Endothelial cell of umbilical vein (primary cell): ENCODE measurements around the gene KDM4B. TPM values are rescaled to one million over a fixed set of nuclear protein-coding genes. Genes with fewer than 3 reads are reported as not detected.

Experiments
- BruUV-seq: library from RNA; stranded (reverse); fragments of 400-500 nt; replicated peaks from 2 replicates; lab custom pipeline; 2021; lab: Mats Ljungman, UMichigan
- CTCF ChIA-PET: fragments of 300-600, 350-600 bp; sonication (Branson Sonifier 250); formaldehyde crosslinking; loops from one replicate; lab custom pipeline; 2021; ENCODE audit warnings: antibody characterized with exemption, inconsistent platforms; lab: Charles Lee
- POLR2A ChIA-PET: fragments of 300-600, 350-600 bp; sonication (Branson Sonifier 250); formaldehyde crosslinking; loops from one replicate; lab custom pipeline; 2021; ENCODE audit warnings: antibody characterized with exemption, inconsistent platforms; lab: Charles Lee
- DNase-seq: peaks from one replicate; pipeline ENCODE4 v3.0.0-alpha.2; 2011; ENCODE audit warnings: low read depth, low spot score
- FAIRE-seq: peaks from 2 replicates; lab custom pipeline; 2011; peaks lifted over from hg19 to GRCh38; lab: Jason Lieb, UNC
- H2AFZ ChIP-seq: 2 replicates; pipeline ENCODE4 v1.6.0; 2012; ENCODE audit warnings: low read depth, low read length, control low read depth, inconsistent platforms
- H3K27ac ChIP-seq: 2 replicates; pipeline ENCODE4 v1.5.1; 2011; ENCODE audit warnings: low read depth, mild to moderate bottlenecking, control low read depth, low read length, moderate library complexity; ENCODE audit not compliant: insufficient read depth
- H3K27me3 ChIP-seq, 2 experiments: 2 replicates each; pipeline versions ENCODE4 v1.6.0 to v1.6.1; 2011; ENCODE audit warnings: low read length in 2 of 2, mixed read lengths in 1 of 2; ENCODE audit not compliant: control insufficient read depth in 2 of 2, insufficient read depth in 2 of 2
- H3K36me3 ChIP-seq, 2 experiments: 2 replicates in 1 of 2; 3 replicates in 1 of 2; pipeline ENCODE4 v1.5.1; 2011; ENCODE audit warnings: low read length in 2 of 2, mild to moderate bottlenecking in 1 of 2, moderate library complexity in 1 of 2; ENCODE audit not compliant: control insufficient read depth in 2 of 2, insufficient read depth in 2 of 2; ENCODE audit errors: extremely low read depth in 1 of 2
- H3K4me1 ChIP-seq: 3 replicates; pipeline ENCODE4 v1.5.1; 2011; ENCODE audit warnings: mild to moderate bottlenecking, low read length; ENCODE audit not compliant: control insufficient read depth, insufficient read depth; ENCODE audit errors: extremely low read depth
- H3K4me2 ChIP-seq: 2 replicates; pipeline ENCODE4 v1.6.1; 2011; ENCODE audit warnings: low read length, control low read depth, mixed read lengths; ENCODE audit not compliant: insufficient read depth
- H3K4me3 ChIP-seq, 3 experiments: fragments of 200-600 bp in 1 of 3; sonication (generic), shearing (Covaris generic) in 1 of 3; replicated peaks in 1 of 3; 2 replicates each; pipeline ENCODE4 v1.5.1; 2011 to 2016; ENCODE audit warnings: control low read depth in 3 of 3, low read length in 3 of 3, mild to moderate bottlenecking in 2 of 3, inconsistent platforms in 1 of 3, low read depth in 1 of 3, moderate library complexity in 1 of 3; ENCODE audit not compliant: insufficient read depth in 1 of 3
- H3K79me2 ChIP-seq: 2 replicates; pipeline ENCODE4 v1.6.0; 2012; ENCODE audit warnings: low read length, inconsistent platforms; ENCODE audit not compliant: control insufficient read depth, insufficient read depth
- H3K9ac ChIP-seq: replicated peaks from 2 replicates; pipeline ENCODE3; 2011; ENCODE audit warnings: low read length, control low read depth; ENCODE audit not compliant: insufficient read depth; ENCODE audit errors: extremely low read depth
- H3K9me1 ChIP-seq: replicated peaks from 3 replicates; pipeline ENCODE4 v1.6.0; 2011; ENCODE audit warnings: mild to moderate bottlenecking, low read length; ENCODE audit not compliant: control insufficient read depth, insufficient read depth; ENCODE audit errors: extremely low read depth
- H3K9me3 ChIP-seq: replicated peaks from 2 replicates; pipeline ENCODE4 v1.5.1; 2012; ENCODE audit warnings: low read length, inconsistent platforms; ENCODE audit not compliant: control insufficient read depth, insufficient read depth
- H4K20me1 ChIP-seq: replicated peaks from 2 replicates; pipeline ENCODE3; 2011; ENCODE audit warnings: mild to moderate bottlenecking, low read length; ENCODE audit not compliant: control insufficient read depth, insufficient read depth; ENCODE audit errors: extremely low read depth
- EZH2 ChIP-seq: IDR thresholded peaks from 2 replicates; pipeline ENCODE4 v1.6.1; 2012; ENCODE audit warnings: borderline replicate concordance, low read depth, mild to moderate bottlenecking, moderate library complexity, low read length, inconsistent platforms; ENCODE audit not compliant: severe bottlenecking
- FOS ChIP-seq: IDR thresholded peaks from 2 replicates; pipeline ENCODE4 v1.6.1; 2011; ENCODE audit warnings: mild to moderate bottlenecking, low read length, moderate library complexity, borderline replicate concordance; ENCODE audit not compliant: insufficient read depth
- GATA2 ChIP-seq: IDR thresholded peaks from 2 replicates; pipeline ENCODE4 v1.7.0; 2011; ENCODE audit warnings: low read depth, mild to moderate bottlenecking, moderate library complexity, mixed read lengths, low read length; ENCODE audit not compliant: insufficient read length, insufficient read depth
- JUN ChIP-seq: IDR thresholded peaks from 2 replicates; pipeline ENCODE4 v1.6.1; 2011; ENCODE audit warnings: borderline replicate concordance, low read depth; ENCODE audit not compliant: insufficient read length, insufficient read depth
- MYC ChIP-seq: IDR thresholded peaks from one replicate; pipeline ENCODE4 v1.6.1; 2011; ENCODE audit warnings: mild to moderate bottlenecking, low read depth, low read length
- POLR2A ChIP-seq: IDR thresholded peaks from 2 replicates; pipeline ENCODE4 v1.6.1; 2012; ENCODE audit warnings: low read depth, mild to moderate bottlenecking, control low read depth, low read length
- POLR2AphosphoS5 ChIP-seq: IDR thresholded peaks from 2 replicates; pipeline ENCODE4 v1.6.1; 2012; ENCODE audit warnings: low read depth, mild to moderate bottlenecking, control low read depth, low read length, moderate library complexity; ENCODE audit not compliant: insufficient read depth
- dilution Hi-C: fragments of 300-500 bp; cut with MboI; formaldehyde crosslinking; loops from one replicate; pipeline ENCODE4 v1.15.0; 2019; ENCODE audit warnings: low sequenced_read_pairs; ENCODE audit not compliant: extremely low pct_ligation_motif_present
- intact Hi-C: fragments of 100-400 bp; cut with micrococcal nuclease; formaldehyde crosslinking; loops from one replicate; pipeline ENCODE4 v1.10.0; 2022
- polyA plus RNA-seq, 4 experiments: library from polyadenylated mRNA; depleted of rRNA in 3 of 4; stranded (reverse) in 3 of 4; unstranded in 1 of 4; fragments of >200 nt; gene quantifications; 2 replicates each; pipeline versions ENCODE4 v1.2.1 to v1.2.3, GENCODE V29; 2011 to 2012; ENCODE audit warnings: missing spikeins in 1 of 4
- total RNA-seq: library from RNA; stranded (reverse); gene quantifications from 2 replicates; pipeline ENCODE4 v1.2.3, GENCODE V29; 2021
- TF ChIP-seq, protein P1 (sequence below): IDR thresholded peaks from 2 replicates; pipeline ENCODE4 v1.6.1; 2011; ENCODE audit not compliant: insufficient read depth, insufficient read length
- TF ChIP-seq, protein P2 (sequence below), 2 donors: IDR thresholded peaks; 1 replicate in 1 of 2; 2 replicates in 1 of 2; pipeline ENCODE4 v1.5.1; 2011; ENCODE audit warnings: low read length in 2 of 2, mild to moderate bottlenecking in 2 of 2, moderate library complexity in 2 of 2, control low read depth in 1 of 2, inconsistent platforms in 1 of 2, low read depth in 1 of 2; ENCODE audit not compliant: insufficient read depth in 1 of 2; ENCODE audit errors: extremely low read depth in 1 of 2

KDM4B gene
- total and polyA plus RNA-seq, 2 donors (not counting 3 experiments of a cell fraction or from before 2014, with no cell fraction given), result 12.4 to 37.2 TPM

DNA sequence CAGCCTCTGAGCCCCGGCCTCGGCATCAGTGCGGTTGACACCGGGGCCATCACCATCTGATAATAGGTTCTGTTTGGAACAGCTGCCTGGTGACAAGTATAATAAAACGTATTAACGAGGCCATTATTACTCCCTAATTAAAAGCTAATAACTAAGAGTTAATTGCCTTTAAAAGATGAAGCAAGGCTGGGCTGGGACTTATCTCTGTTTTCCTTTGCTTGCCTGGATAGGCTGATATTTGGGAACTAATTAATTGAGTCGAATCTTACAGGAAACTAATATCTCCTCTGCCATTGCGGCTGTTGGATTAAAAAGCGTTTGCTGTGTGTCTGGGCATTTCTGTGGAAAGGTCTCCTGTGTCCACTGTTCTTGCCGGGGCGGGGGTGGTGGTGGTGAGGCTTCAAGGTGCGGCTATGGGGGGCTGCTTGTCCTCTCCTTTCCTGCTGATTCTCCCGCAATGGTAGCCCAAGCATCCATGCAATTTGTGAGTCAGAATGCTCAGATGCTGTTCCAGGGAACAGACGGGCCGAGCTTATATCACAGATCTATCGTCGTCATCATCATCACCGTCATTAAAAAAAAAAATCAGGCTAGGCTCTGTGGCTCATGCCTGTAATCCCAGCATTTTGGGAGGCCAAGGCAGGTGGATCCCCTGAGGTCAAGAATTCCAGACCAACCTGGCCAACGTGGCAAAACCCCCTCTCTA, 209.0 kb downstream of the KDM4B start:
- dilution Hi-C loops, result no loop called here
- H3K4me3 ChIP-seq, result no peak overlapping the region
- ChIA-PET CTCF (no interaction called here), POLR2A (no interaction called here)
- H2AFZ ChIP-seq, result no peak overlapping the region
- no peaks in the 10 kb centered on the region for H3K79me2 ChIP-seq
- no peak overlapping the region for H3K27ac ChIP-seq
- intact Hi-C loops, result loop anchor here (10.0 kb wide), 1 partner anchor 863 kb away; no protein-coding TSS in a partner anchor
- peaks cover 6% of the 10 kb centered on the region for H3K4me1 ChIP-seq
- no peak overlapping the region for H3K4me2 ChIP-seq
- TF ChIP-seq FOS (no peak), POLR2AphosphoS5 (no peak), JUN (no peak), POLR2A (no peak), GATA2 (no peak), MYC (no peak), EZH2 (no peak)
- TF ChIP-seq, protein P1, sequence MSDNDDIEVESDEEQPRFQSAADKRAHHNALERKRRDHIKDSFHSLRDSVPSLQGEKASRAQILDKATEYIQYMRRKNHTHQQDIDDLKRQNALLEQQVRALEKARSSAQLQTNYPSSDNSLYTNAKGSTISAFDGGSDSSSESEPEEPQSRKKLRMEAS, result no peak
- TF ChIP-seq, protein P2, sequence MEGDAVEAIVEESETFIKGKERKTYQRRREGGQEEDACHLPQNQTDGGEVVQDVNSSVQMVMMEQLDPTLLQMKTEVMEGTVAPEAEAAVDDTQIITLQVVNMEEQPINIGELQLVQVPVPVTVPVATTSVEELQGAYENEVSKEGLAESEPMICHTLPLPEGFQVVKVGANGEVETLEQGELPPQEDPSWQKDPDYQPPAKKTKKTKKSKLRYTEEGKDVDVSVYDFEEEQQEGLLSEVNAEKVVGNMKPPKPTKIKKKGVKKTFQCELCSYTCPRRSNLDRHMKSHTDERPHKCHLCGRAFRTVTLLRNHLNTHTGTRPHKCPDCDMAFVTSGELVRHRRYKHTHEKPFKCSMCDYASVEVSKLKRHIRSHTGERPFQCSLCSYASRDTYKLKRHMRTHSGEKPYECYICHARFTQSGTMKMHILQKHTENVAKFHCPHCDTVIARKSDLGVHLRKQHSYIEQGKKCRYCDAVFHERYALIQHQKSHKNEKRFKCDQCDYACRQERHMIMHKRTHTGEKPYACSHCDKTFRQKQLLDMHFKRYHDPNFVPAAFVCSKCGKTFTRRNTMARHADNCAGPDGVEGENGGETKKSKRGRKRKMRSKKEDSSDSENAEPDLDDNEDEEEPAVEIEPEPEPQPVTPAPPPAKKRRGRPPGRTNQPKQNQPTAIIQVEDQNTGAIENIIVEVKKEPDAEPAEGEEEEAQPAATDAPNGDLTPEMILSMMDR (IDR thresholded peaks at IDR 0.05; ENCODE audit: extremely low read depth in 1 of 2, insufficient read depth in 1 of 2, low read depth in 1 of 2, low read length in 2 of 2), result no peak
- H3K27me3 ChIP-seq, result peaks cover 2 to 6% of the 10 kb centered on the region in 2 experiments
- no peak for DNase-seq
- FAIRE-seq, result no peak
- no TSS peak for BruUV-seq
- H3K36me3 ChIP-seq, result no peaks in the 10 kb centered on the region
- H3K9me3 ChIP-seq, result no peaks in the 10 kb centered on the region
- H4K20me1 ChIP-seq, result no peaks in the 10 kb centered on the region
- no peak overlapping the region for H3K9ac ChIP-seq
- H3K9me1 ChIP-seq, result no peaks in the 10 kb centered on the region
